Stomach (tissue), 4 donors: ENCODE measurements around the gene PDE6A.

Experiments used
- POLR2A ChIP-seq, 4 donors: fragments of 450-650 bp; IDR thresholded peaks; one replicate each; pipeline ENCODE4 v1.6.1; 2016; ENCODE audit warnings: antibody characterized with exemption in 4 of 4, control low read depth in 2 of 4, mild to moderate bottlenecking in 1 of 4, moderate library complexity in 1 of 4
- TF ChIP-seq, protein P1 (sequence below), 7 experiments: fragments of 450-650 bp in 4 of 7; fragments of 200-600 bp in 3 of 7; sonication (generic) in 3 of 7; IDR thresholded peaks; one replicate each; pipeline ENCODE4 v1.5.1; 2016 to 2019; ENCODE audit warnings: antibody characterized with exemption in 7 of 7, control low read depth in 2 of 7, mild to moderate bottlenecking in 1 of 7

GRCh38 chr5:149886692-149887470 is 57.7 kb downstream of the PDE6A start:
- TF ChIP-seq, protein P1, sequence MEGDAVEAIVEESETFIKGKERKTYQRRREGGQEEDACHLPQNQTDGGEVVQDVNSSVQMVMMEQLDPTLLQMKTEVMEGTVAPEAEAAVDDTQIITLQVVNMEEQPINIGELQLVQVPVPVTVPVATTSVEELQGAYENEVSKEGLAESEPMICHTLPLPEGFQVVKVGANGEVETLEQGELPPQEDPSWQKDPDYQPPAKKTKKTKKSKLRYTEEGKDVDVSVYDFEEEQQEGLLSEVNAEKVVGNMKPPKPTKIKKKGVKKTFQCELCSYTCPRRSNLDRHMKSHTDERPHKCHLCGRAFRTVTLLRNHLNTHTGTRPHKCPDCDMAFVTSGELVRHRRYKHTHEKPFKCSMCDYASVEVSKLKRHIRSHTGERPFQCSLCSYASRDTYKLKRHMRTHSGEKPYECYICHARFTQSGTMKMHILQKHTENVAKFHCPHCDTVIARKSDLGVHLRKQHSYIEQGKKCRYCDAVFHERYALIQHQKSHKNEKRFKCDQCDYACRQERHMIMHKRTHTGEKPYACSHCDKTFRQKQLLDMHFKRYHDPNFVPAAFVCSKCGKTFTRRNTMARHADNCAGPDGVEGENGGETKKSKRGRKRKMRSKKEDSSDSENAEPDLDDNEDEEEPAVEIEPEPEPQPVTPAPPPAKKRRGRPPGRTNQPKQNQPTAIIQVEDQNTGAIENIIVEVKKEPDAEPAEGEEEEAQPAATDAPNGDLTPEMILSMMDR (IDR thresholded peaks at IDR 0.05): no peak
- no peak for TF ChIP-seq POLR2A (IDR thresholded peaks at IDR 0.05)
